GM21367 (cell line): Measurements from ENCODE around the gene MYOZ2.

Source experiments
- ATAC-seq: cut with Tn5 transposase; IDR thresholded peaks from one replicate; pipeline ENCODE4 v1.9.1; 2021; ENCODE audit not compliant: unreplicated experiment

MYOZ2 gene

DNA sequence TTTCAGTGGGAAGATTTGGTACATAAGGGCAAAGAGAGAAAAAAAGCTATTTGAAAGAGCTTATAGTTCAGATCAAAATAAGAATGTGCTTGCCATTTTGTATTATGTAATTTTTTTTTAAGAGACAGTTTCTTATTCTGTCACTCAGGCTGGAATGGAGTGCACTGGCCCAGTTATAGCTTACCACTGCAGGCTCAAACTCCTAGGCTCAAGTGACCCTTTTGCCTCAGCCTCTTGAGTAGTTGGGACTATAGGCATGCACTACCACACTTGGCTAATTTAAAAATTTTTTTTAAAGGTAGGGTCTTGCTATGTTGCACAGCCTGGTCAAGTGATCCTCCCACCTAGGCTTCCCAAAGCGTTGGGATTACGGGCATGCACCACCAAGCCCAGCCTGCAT, 54.7 kb downstream of the MYOZ2 start:
- no peak for ATAC-seq

DNA sequence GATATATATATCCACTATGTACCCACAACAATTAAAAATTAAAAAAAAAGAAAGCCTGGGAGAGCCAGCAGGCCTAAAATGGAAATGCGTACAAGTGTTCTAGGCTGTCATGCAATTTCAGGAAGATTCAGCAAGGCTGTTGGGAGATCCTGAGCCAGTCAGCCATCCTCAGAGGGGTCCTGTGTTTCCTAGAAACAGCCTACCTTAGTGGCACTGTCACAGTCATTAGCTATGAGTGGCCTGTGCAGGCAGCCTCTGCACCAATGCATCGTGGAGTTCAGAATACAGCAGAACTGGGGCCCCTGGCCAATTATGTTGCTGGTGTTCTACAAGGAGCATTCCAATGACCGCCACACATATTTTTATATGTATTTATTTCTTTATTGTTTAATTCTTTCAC, 55.9 kb downstream of the MYOZ2 start:
- no peak for ATAC-seq

GRCh38 chr4:119197772-119198212, 62.2 kb downstream of the MYOZ2 start:
- no peak for ATAC-seq

GRCh38 chr4:119204916-119205315, 69.3 kb downstream of the MYOZ2 start:
- ATAC-seq, result no peak

DNA sequence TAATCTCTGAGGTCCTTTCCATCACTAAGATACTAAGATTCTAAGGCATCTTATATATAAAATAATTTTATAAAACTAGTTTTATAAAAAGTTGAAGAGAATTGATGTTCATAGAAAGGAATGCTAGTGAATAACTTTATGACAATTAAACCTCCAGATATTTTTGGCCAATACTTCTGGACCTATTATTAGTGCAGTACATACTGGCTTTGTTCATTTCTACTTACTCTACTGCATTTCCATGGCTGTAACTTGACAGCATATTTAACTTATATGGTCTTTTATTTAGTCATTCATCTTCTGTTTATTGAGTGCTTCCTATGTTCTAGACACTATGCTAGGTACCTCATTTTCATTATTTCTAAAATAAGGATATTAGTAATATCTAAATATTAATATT, 70.1 kb downstream of the MYOZ2 start:
- no peak for ATAC-seq

- no peak for ATAC-seq
These were observed 70.5 kb downstream of the MYOZ2 start for GRCh38 chr4:119206178-119206577.

DNA sequence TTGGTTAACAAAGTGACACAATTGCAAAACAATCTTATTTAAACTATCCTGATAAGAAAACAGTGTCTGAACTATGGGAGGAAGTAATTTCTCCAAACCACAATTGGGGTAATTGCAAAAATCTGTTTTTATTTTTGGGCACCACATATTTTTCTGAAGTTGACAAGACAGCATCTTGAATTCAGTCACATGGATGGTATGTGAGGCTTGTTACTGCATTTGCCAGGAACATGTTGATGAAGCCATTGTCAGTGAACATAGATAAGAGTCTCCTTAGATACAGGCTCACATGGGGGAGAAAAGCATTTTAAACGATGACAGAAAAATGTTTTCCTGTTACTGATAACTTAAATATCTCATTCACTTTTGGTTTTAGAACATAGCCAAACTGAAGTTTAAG, 71.4 kb downstream of the MYOZ2 start:
- ATAC-seq, result no peak

DNA sequence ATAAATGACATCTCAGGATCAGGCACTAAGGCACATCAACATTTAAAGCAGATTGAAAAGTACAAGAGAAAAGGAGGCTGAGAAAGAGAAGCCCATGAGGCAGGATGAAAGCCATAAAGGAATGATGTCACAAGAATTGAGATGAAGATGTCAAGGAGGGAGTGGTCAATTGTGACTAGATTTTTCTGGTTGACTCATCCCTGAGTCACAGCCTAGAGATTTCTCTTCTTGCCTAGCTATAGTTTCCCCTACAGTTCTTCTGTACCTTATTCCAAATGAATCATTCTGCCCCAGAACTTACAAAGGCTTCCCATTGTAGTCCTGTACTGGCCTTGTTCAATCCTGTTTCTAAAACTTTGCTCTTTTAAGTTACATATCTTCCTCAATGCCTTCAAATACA, 73.4 kb downstream of the MYOZ2 start:
- ATAC-seq, result no peak

GRCh38 chr4:119209586-119209985, 74.0 kb downstream of the MYOZ2 start:
- ATAC-seq, result no peak

DNA sequence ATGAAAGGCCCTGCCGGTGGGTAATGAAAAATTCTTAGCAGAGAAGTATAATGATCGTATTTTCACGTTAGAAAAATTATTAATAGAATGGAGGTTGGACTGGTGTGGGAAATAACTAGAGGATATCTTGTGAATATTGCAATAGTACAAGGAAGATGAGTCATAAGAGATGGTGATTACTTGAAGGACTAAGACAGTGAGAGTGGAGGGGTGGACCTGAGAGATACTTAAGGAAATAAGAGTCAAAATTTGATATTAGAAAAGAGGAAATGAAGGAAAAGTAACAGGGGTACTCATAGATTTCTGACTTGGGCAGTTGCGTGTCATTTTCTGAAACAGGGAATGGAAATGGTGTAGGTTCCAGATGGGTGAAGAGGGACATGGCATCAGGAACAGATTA, 75.1 kb downstream of the MYOZ2 start:
- no peak for ATAC-seq

DNA sequence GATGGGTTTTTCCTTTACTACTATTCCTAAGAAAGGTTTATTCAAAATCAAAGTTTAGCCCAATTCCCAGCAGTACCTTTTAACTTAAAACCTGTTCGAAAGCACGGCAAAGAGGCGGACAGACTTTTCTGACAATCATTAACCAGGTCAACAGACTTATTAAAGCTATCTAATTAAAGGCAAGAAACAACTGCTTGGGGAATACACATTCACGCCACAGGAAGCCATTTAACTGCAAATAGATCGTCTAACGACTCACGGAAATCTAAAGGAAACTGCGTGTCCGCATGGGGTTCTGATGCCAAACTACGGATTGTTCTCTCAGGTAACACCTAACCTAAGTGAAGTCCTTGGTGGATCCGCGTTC, 76.2 kb downstream of the MYOZ2 start:
- ATAC-seq, result peak; percentile 7

DNA sequence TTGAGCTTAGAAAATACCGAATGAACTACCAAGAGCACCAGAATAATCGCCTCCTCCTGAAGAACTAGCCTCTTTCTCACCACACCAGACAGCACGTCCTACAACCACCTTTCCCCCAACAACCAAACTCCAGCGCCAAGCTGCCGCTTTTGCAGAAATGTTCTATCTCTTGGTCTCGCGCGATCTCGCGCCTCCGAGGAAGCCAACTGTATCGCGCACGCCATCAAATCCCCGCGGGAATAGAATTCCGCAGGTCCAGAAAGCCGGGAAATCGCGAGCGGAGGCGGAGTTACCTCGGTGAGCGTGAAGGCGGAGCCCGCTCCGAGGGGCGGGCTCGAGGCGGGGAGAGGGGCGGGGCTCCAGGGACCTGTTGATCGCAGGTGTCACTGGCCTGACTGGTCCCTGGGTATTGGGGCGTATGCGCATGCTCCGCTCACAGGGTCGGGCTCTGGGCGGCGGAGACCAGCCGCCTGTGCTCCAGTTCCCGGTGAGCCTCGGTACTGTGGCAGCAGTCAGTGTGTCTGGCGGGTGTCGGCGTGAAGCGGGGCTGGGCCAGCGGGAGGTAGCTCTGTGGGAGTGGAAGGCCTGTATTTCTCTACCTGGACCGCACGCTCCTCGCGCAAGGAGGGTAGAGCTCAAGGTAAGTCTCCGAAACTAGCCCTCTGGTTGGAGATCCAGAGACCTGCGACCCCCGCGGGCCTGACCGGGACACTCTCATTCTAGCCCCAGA, 76.8 kb downstream of the MYOZ2 start, which contains the start of gene USP53:
Gene USP53 (plus strand): TSS at position 480 of the 730 bp plus-strand sequence. CDS start 27,047 bp downstream, outside the sequence.
- peak; percentile 90 for ATAC-seq

DNA sequence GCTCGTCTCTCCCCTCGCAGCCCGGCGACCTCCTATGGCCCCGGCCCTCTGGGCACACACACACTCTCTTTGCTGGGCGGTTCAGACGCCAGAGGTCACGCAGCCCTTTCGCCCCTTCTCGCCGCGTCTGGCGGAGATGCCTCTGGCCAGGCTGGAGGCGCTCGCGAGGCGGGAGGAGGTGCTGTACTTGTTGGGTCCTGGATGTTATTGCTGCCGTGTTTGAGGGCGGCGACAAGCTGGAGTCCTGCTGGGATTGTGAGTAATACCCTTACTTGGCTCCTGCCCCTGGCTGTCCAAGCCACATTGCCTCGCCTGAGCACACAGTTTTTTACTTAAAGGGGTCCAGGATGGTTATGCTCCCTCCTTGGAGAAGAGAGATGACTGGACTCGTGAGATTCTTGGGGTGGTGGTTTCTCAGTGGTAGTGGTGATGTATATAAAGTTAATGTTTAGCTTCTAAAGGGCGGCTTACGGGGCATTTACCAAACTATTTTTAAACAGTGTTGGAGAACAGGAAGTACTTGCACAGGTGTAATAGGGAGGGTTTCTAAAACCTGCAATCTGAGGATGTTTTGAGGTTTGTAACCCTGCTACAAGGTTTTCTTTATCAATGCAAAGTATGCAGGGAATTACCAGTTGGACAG, 77.5 kb downstream of the MYOZ2 start:
- peak; percentile 51 for ATAC-seq

- ATAC-seq, result no peak
These were observed 82.5 kb downstream of the MYOZ2 start for GRCh38 chr4:119218093-119218492.

DNA sequence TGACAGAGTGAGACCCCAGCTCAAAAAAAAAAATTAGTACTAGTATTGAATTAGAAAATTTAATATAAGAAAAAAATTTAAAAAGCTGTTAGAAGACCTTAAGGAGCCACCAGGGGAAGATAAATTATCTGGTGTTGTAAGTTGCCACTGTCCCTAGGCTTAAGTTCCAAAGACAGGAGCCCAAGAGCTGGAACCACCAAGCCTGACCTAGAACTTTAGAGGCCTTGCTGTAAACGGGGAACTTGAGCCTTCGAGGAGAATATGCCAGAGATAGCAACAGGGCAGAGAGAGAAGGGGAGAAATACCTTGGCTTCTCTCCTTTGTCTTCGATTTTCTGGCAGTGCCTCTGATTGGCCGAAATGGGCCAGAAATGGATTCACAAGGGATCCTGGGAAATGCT, 85.8 kb downstream of the MYOZ2 start:
- ATAC-seq, result no peak

GRCh38 chr4:119227690-119228089, 92.1 kb downstream of the MYOZ2 start:
- ATAC-seq, result no peak

- ATAC-seq, result no peak
These were observed 92.8 kb downstream of the MYOZ2 start for GRCh38 chr4:119228406-119228805.

DNA sequence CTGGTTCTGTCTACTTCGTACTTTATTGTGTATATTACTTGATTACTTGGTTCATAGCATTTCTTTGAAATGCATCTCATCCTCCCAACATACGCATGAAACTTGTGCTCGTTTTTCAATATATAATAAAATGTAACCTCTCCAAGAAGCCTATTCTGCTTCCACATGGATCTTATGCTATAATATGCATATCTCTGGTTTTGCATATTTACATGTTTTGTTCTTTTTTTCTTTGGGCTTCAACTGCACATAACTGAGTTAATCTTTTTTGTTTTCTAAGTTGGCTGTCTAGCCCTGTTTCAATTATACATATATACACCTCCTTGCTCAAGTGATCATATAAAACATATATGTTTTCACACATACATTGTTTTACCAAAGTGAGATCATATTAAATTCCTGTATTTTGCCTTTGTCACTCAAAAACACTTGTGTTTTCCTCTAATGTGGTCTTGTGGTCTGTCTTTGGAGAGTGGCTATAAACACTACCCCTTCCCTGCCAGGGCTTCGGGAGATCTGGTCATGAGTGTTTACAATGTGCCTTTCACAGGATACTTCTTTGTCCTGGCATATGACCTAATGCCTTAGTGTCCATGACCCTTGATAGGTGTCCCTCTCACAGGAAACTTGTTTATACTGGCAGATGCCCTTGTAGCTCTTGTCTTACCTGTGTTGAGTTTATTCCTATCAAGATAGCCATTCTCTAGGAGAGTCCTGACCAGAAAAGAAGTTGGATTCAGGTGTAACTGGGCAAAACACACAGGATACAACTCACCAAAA, 94.5 kb downstream of the MYOZ2 start:
- no peak for ATAC-seq

DNA sequence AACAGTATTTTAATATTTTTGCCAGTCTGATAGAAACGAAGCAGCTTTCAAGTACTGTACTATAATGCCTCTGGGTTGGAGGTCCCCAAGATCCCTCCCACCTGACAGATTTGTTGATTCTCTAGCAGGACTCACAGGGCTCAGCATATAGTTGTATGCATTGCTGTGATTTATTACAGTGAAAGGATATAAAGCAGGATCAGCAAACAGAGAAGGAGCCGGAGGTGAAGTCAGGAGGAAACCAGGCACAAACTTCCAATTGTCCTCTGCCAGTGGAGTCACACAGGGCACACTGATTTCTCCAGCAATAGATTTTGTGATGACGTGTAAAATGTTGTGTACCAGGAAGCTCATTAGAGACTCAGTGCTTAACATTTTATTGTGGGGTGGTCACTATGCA, 95.9 kb downstream of the MYOZ2 start:
- ATAC-seq, result no peak

DNA sequence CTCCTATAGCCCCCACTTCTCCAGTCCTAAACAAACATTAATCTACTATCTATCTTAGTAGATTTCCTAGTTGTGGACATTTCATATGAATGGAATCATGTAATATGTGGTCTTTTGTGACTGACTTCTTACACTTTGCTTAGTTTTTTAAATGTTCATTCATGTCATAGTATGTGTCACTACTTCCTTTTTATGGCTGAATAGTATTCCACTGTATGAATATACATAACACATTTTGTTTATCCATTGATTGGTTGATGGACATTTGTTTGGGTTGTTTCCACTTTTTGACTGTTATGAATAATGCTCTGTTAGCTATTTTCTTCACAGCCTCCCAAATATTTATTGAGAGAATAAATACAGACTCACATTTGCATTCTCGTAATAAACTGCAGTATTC, 96.7 kb downstream of the MYOZ2 start:
- no peak for ATAC-seq

DNA sequence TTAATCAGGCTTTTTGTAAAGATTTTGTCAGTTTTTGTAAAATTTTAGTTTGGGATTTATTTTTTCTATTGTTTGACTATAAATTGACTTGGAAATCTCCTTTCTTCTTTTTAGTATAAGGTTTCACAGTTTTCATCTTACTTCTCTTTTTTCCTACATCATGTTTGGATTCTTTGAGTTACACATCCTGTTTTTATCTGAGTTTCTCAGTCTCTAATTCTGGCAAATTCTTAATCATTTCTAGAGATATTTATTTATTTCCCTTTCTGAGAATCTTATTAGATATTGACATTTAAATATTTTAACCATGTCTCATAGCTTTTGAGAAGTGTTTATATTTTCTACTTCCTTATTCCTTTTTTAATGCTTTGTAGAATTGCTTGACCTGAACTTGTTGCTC, 97.6 kb downstream of the MYOZ2 start:
- no peak for ATAC-seq

DNA sequence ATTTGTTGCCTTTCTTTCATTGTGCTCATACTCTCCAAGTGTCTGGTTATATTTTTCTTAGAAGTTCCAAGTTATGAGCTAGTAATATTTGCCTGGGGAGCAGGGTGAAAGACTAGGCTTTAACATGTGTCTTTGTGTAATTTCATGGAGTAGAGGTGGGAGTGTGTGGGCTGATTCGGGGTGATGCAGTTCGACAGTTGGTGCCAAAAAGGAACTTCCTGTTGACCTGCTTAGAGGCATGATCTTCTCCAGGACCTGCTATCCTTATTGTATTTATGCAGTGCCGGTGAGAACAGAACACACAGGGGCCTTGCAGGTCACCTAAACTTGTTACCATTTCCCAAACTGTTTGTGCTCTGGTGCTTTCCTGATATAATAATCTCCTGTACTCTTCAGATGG, 98.1 kb downstream of the MYOZ2 start:
- ATAC-seq, result no peak
